ENCODE results near the gene RPLP2. TPM values are rescaled to one million over a fixed set of nuclear protein-coding genes. Genes with fewer than 3 reads are reported as not detected.

The RPLP2 gene
- total and polyA plus RNA-seq, 2 donors (not counting 1 experiment from before 2014, with no cell fraction given) = 525 to 3,947 TPM

GRCh38 chr11:767238-767637, 42.5 kb upstream of the RPLP2 start:
- Histone ChIP-seq H3K4me2 (replicated peaks; ENCODE audit: low read depth, low read length, poor library complexity, severe bottlenecking) (no peak overlapping the region), H3K27me3 (replicated peaks in 1 of 4; ENCODE audit: control extremely low read depth in 1 of 4, control insufficient read depth in 3 of 4, insufficient read depth in 4 of 4, low read length in 3 of 4) (no peaks in the 10 kb centered on the region), H3K4me1 (ENCODE audit: control insufficient read depth in 2 of 2, insufficient read depth in 2 of 2, low read length in 2 of 2) (no peaks in the 10 kb centered on the region), H4K20me1 (ENCODE audit: control insufficient read depth, insufficient read depth, low read length, poor library complexity, severe bottlenecking) (peaks cover 16% of the 10 kb centered on the region), H3K4me3 (ENCODE audit: control extremely low read depth in 1 of 5, extremely low read depth in 1 of 5, insufficient read depth in 1 of 5, low read depth in 2 of 5, low read length in 4 of 5) (no peak overlapping the region), H2AFZ (ENCODE audit: insufficient read depth, low read depth, low read length, poor library complexity, severe bottlenecking) (no peak overlapping the region), H3K79me2 (ENCODE audit: control insufficient read depth, insufficient read depth, low read length) (no peaks in the 10 kb centered on the region), H3K27ac (ENCODE audit: low read length in 2 of 2) (no peak overlapping the region), H3K9me3 (ENCODE audit: control extremely low read depth in 1 of 3, control insufficient read depth in 2 of 3, insufficient read depth in 1 of 3, low read length in 2 of 3) (no peaks in the 10 kb centered on the region), H3K9ac (ENCODE audit: low read length) (no peak overlapping the region), H3K36me3 (replicated peaks in 1 of 2; ENCODE audit: control extremely low read depth in 1 of 2, control insufficient read depth in 1 of 2, extremely low read depth in 1 of 2, insufficient read depth in 2 of 2, low read length in 1 of 2) (peaks cover 0 to 42% of the 10 kb centered on the region in 2 experiments)
- H3K4me1 Mint-ChIP-seq = peaks cover 2% of the 10 kb centered on the region
- H3K9me3 Mint-ChIP-seq (ENCODE audit: insufficient read depth) = no peaks in the 10 kb centered on the region
- TF ChIP-seq CTCF (IDR thresholded peaks at IDR 0.05) = no peak
- TF ChIP-seq EZH2 (IDR thresholded peaks at IDR 0.05; ENCODE audit: borderline replicate concordance, insufficient read depth, low read depth, low read length, poor library complexity, severe bottlenecking) = no peak
- ATAC-seq (ENCODE audit: low read depth) = no peak
- DNase-seq = no peak
- 97% methylated on average over 10 of the region's 11 CpGs for WGBS (ENCODE audit: insufficient coverage)
- no peak overlapping the region for H3K4me3 Mint-ChIP-seq
- ChIA-PET CTCF (no interaction called here), POLR2A (no interaction called here)
- H3K27ac Mint-ChIP-seq = no peak overlapping the region
- intact Hi-C loops (cut with micrococcal nuclease) = no loop called here
- H3K27me3 Mint-ChIP-seq = no peaks in the 10 kb centered on the region

DNA sequence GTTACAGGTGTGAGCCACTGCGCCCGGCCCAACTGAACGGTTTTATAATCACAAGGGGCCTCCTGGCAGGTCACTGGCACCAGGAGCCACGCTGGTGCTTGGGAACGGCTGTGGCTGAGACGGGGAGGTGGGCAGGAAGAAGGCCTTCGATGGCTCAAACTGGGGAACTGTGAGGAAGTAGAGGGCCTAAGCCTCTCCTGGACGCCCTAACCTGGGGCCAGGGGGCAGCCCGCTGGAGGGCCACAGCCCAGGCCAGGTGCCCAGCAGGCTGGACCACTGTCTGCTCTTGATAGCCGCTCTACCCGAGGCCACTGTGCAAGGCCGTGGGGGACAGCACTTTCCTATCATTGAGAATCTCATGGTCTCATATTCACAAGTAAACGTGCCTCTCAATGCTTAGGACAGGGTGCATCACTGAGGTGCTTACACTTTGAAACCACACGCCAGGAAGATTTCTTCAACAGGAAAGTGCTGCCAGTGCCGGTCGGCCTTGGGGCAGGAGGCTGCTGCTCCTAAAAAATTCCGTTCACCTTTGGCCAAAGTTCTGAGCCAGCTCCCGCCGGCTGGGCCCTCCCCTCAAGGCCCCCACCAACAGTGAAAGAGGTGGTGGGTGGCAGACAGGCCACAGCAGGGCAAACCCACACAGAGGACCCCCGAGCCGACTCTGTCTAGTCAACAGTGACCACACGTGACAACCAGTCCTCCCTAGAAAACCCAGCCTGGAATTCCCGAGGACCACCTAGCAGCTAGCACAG, 39.7 kb upstream of the RPLP2 start:
- Histone ChIP-seq H4K20me1 (ENCODE audit: control insufficient read depth, insufficient read depth, low read length, poor library complexity, severe bottlenecking) (peaks cover 27% of the 10 kb centered on the region), H3K27ac (ENCODE audit: low read length in 2 of 2) (no peak overlapping the region), H3K4me2 (replicated peaks; ENCODE audit: low read depth, low read length, poor library complexity, severe bottlenecking) (no peak overlapping the region), H3K79me2 (ENCODE audit: control insufficient read depth, insufficient read depth, low read length) (peaks cover 27% of the 10 kb centered on the region), H3K27me3 (replicated peaks in 1 of 4; ENCODE audit: control extremely low read depth in 1 of 4, control insufficient read depth in 3 of 4, insufficient read depth in 4 of 4, low read length in 3 of 4) (no peaks in the 10 kb centered on the region), H3K4me1 (ENCODE audit: control insufficient read depth in 2 of 2, insufficient read depth in 2 of 2, low read length in 2 of 2) (no peaks in the 10 kb centered on the region), H3K4me3 (ENCODE audit: control extremely low read depth in 1 of 5, extremely low read depth in 1 of 5, insufficient read depth in 1 of 5, low read depth in 2 of 5, low read length in 4 of 5) (no peak overlapping the region), H3K9me3 (ENCODE audit: control extremely low read depth in 1 of 3, control insufficient read depth in 2 of 3, insufficient read depth in 1 of 3, low read length in 2 of 3) (no peaks in the 10 kb centered on the region), H3K36me3 (replicated peaks in 1 of 2; ENCODE audit: control extremely low read depth in 1 of 2, control insufficient read depth in 1 of 2, extremely low read depth in 1 of 2, insufficient read depth in 2 of 2, low read length in 1 of 2) (peaks cover 0 to 27% of the 10 kb centered on the region in 2 experiments), H2AFZ (ENCODE audit: insufficient read depth, low read depth, low read length, poor library complexity, severe bottlenecking) (no peak overlapping the region), H3K9ac (ENCODE audit: low read length) (no peak overlapping the region)
- Mint-ChIP-seq H3K9me3 (ENCODE audit: insufficient read depth) (no peaks in the 10 kb centered on the region), H3K4me1 (peaks cover 3% of the 10 kb centered on the region), H3K4me3 (no peak overlapping the region), H3K27me3 (no peaks in the 10 kb centered on the region), H3K27ac (no peak overlapping the region)
- DNase-seq (no peak), ATAC-seq (ENCODE audit: low read depth) (no peak)
- TF ChIP-seq CTCF (IDR thresholded peaks at IDR 0.05) = no peak
- TF ChIP-seq EZH2 (IDR thresholded peaks at IDR 0.05; ENCODE audit: borderline replicate concordance, insufficient read depth, low read depth, low read length, poor library complexity, severe bottlenecking) = no peak
- WGBS (ENCODE audit: insufficient coverage) = 91% methylated on average over 21 of the region's 23 CpGs
- POLR2A ChIA-PET = no interaction called here
- intact Hi-C loops (cut with micrococcal nuclease) = no loop called here
- CTCF ChIA-PET = interaction anchor here (0.5 kb wide), 1 partner anchor 181 kb away, joined by 4 read pairs; no protein-coding TSS in a partner anchor
